ENCODE data around the gene USHBP1.

- TF ChIP-seq ZNF430 (CRISPR knock-in tag; IDR thresholded peaks at IDR 0.05) (no peak), MAFK (conservative IDR thresholded peaks at IDR 0.05 in 1 of 2, IDR thresholded peaks at IDR 0.05 in 1 of 2; ENCODE audit: low read length in 2 of 2) (no peak)
Observed at GRCh38 chr19:17294051-17294891, 29.7 kb upstream of the USHBP1 start.

Data from HepG2 (cell line).